ENCODE results near the gene ACOT6.

DNA sequence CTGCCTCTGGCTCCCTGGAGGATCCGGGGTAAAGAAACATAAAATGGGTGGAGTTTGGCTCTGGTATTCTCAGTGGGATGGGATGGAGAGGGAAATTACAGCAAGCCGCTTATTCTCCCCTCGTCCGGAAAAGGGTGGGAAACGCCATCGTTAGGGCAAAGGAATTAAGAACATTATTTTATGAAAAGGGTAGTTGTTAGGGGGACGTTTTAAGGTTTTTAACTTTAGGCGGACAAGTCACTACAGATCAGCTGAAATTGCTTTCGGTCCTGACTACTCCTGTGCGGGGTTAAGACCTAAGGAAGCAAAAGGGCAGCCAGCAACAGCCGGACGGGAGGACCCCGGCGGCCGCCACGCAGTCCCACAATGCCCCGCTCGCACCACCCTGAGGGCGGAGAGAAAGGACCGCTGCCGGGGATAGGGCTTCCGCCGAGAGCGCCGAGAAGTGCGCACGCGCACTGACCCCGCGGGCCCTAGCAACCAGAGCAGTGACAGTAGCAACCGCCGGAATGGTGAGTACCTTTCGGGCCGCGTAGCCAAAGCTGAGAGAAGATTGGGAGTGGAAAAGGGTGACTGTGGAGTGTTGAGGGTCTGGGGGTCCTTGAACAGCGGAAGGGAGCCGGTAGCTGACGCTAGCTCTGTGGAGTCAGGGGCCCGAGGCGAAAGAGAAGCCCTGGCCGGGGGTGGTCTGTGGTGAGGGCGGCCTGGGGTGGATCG is 32.4 kb downstream of the ACOT6 start, which contains the start of gene DNAL1:
- TF ChIP-seq, protein P1, sequence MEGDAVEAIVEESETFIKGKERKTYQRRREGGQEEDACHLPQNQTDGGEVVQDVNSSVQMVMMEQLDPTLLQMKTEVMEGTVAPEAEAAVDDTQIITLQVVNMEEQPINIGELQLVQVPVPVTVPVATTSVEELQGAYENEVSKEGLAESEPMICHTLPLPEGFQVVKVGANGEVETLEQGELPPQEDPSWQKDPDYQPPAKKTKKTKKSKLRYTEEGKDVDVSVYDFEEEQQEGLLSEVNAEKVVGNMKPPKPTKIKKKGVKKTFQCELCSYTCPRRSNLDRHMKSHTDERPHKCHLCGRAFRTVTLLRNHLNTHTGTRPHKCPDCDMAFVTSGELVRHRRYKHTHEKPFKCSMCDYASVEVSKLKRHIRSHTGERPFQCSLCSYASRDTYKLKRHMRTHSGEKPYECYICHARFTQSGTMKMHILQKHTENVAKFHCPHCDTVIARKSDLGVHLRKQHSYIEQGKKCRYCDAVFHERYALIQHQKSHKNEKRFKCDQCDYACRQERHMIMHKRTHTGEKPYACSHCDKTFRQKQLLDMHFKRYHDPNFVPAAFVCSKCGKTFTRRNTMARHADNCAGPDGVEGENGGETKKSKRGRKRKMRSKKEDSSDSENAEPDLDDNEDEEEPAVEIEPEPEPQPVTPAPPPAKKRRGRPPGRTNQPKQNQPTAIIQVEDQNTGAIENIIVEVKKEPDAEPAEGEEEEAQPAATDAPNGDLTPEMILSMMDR (IDR thresholded peaks at IDR 0.05), result peak in 1 of 6 experiments; percentile 19
- TF ChIP-seq POLR2A (IDR thresholded peaks at IDR 0.05), result peak in 1 of 2 donors; percentile 80

Measured in thyroid gland (tissue), 4 donors.